NCI-H524 (cell line): Measurements from ENCODE around the gene ZNF70.
A peak's percentile ranks its signal among the peaks of the same experiment; 100 is the strongest.

Source experiments
- DNase-seq, 2 experiments: peaks; one replicate each; lab custom pipeline; 2025; lab: John Stamatoyannopoulos, UW

The ZNF70 gene

GRCh38 chr22:23750714-23751440 is at the start of gene ZNF70:
Gene ZNF70 (minus strand): TSS chr22:23751112. CDS start chr22:23745140, 5,972 bp downstream.
- peak; percentile 65 to 87 for DNase-seq

GRCh38 chr22:23796461-23796860 is 45.5 kb upstream of the ZNF70 start:
- peak in 1 of 2 experiments; percentile 51 for DNase-seq

- no peak for DNase-seq
These were observed 42.4 kb upstream of the ZNF70 start for GRCh38 chr22:23793326-23793725.

- no peak for DNase-seq
These were observed 41.1 kb upstream of the ZNF70 start for GRCh38 chr22:23791738-23792645.

GRCh38 chr22:23790819-23791737 is 40.2 kb upstream of the ZNF70 start:
- no peak for DNase-seq

GRCh38 chr22:23789638-23790037 is 38.7 kb upstream of the ZNF70 start:
- DNase-seq, result peak; percentile 30 to 31

- DNase-seq, result peak in 1 of 2 experiments; percentile 24
These were observed 38.2 kb upstream of the ZNF70 start for GRCh38 chr22:23789121-23789520.

GRCh38 chr22:23787910-23788309 is 37.0 kb upstream of the ZNF70 start:
- no peak for DNase-seq

- no peak for DNase-seq
These were observed 36.6 kb upstream of the ZNF70 start for GRCh38 chr22:23787600-23787896.

- DNase-seq, result peak; percentile 77 to 91
These were observed 36.1 kb upstream of the ZNF70 start, which contains the start of gene SMARCB1 for GRCh38 chr22:23786752-23787599. Gene SMARCB1 (plus strand): TSS chr22:23786966. CDS start chr22:23787170, 204 bp downstream.

- DNase-seq, result no peak
These were observed 35.4 kb upstream of the ZNF70 start for GRCh38 chr22:23786261-23786710.

GRCh38 chr22:23784215-23784732 is 33.4 kb upstream of the ZNF70 start:
- DNase-seq, result no peak

GRCh38 chr22:23783265-23784150 is 32.6 kb upstream of the ZNF70 start:
- DNase-seq, result no peak

- no peak for DNase-seq
These were observed 31.8 kb upstream of the ZNF70 start for GRCh38 chr22:23782703-23783102.

GRCh38 chr22:23782252-23782651 is 31.3 kb upstream of the ZNF70 start:
- no peak for DNase-seq

GRCh38 chr22:23781511-23782183 is 30.7 kb upstream of the ZNF70 start:
- DNase-seq, result no peak

GRCh38 chr22:23781065-23781464 is 30.2 kb upstream of the ZNF70 start:
- no peak for DNase-seq

- no peak for DNase-seq
These were observed 29.3 kb upstream of the ZNF70 start for GRCh38 chr22:23780146-23780748.

- no peak for DNase-seq
These were observed 28.8 kb upstream of the ZNF70 start for GRCh38 chr22:23779731-23780130.
